Mesenteric fat pad (tissue), 1 donor: ENCODE results near the gene DCHS1. TPM values are rescaled to one million over a fixed set of nuclear protein-coding genes. Genes with fewer than 3 reads are reported as not detected.
"Not testable (repeated sequence)": the region's sequence is repeated elsewhere in the genome, so short reads cannot be mapped to it uniquely, and the experiment has no call there.

Experiments used
- DNase-seq: peaks from one replicate; pipeline ENCODE4 v3.0.0-alpha.2; 2020; ENCODE audit warnings: low spot score
- long read RNA-seq: library from polyadenylated mRNA; unstranded; transcript quantifications from one replicate; pipeline ENCODE4 v2.0.0, GENCODE V29; 2020
- total RNA-seq: library from RNA; stranded (reverse); fragmentation: NEBNext Ultra II Directional; extraction: Animal tissue kit (Norgen Biotek cat#: 25700); gene quantifications from one replicate; pipeline ENCODE4 v1.2.1, GENCODE V29; 2021
- donor health status: DM: yes; HTN: yes; CAD: no.

DCHS1 gene, protein sequence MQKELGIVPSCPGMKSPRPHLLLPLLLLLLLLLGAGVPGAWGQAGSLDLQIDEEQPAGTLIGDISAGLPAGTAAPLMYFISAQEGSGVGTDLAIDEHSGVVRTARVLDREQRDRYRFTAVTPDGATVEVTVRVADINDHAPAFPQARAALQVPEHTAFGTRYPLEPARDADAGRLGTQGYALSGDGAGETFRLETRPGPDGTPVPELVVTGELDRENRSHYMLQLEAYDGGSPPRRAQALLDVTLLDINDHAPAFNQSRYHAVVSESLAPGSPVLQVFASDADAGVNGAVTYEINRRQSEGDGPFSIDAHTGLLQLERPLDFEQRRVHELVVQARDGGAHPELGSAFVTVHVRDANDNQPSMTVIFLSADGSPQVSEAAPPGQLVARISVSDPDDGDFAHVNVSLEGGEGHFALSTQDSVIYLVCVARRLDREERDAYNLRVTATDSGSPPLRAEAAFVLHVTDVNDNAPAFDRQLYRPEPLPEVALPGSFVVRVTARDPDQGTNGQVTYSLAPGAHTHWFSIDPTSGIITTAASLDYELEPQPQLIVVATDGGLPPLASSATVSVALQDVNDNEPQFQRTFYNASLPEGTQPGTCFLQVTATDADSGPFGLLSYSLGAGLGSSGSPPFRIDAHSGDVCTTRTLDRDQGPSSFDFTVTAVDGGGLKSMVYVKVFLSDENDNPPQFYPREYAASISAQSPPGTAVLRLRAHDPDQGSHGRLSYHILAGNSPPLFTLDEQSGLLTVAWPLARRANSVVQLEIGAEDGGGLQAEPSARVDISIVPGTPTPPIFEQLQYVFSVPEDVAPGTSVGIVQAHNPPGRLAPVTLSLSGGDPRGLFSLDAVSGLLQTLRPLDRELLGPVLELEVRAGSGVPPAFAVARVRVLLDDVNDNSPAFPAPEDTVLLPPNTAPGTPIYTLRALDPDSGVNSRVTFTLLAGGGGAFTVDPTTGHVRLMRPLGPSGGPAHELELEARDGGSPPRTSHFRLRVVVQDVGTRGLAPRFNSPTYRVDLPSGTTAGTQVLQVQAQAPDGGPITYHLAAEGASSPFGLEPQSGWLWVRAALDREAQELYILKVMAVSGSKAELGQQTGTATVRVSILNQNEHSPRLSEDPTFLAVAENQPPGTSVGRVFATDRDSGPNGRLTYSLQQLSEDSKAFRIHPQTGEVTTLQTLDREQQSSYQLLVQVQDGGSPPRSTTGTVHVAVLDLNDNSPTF (N-terminal part only)
- 23.0 TPM for total RNA-seq
- long read RNA-seq, partial matches to known transcripts, result 13 of 24 reads
- long read RNA-seq, other reads (novel, unspliced or antisense), result 11 of 24 reads

DNA sequence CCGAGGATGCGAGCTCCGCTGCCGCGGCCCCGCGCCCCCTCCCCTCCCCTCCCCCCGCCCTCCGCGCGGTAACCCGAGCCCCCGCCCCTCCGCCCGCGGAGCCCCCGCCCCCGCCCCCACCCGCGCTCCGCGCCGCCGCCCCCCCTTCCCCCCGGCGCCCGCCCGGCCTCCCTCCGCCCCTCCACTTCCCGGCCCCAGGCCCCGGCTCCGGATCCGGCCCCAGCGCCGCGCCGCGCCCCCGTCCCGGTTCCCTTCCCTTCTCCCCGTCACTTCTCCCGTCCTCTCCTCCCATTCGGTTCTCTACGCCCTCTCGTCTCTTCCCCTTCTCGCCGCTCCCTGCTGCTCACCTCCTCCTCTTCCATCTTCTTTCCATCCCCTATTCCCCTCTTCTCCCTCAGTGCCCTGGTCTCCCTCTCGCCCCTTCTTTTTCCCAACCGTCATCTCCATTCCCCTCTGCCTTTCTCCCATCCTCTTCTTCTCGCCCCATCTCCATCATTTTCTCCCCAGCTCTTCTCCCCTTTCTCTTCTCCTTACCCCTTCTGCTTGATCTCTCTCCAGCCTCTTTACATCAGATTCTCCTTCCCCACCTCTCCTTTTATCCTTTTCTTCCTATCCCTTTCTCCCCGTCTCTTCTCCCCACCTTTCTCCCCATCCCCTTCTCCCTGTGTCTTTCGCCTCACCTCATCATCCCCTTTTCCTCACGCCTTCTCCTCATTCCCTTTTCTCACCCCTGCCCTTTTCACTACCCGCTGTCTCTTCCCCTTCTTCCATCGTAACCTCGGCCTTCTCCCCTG lies at the start of gene DCHS1:
TSS of gene DCHS1 (minus strand) at position 20 of the 794 bp plus-strand sequence. CDS start 14,196 bp downstream, outside the sequence.
- no peak for DNase-seq

DNA sequence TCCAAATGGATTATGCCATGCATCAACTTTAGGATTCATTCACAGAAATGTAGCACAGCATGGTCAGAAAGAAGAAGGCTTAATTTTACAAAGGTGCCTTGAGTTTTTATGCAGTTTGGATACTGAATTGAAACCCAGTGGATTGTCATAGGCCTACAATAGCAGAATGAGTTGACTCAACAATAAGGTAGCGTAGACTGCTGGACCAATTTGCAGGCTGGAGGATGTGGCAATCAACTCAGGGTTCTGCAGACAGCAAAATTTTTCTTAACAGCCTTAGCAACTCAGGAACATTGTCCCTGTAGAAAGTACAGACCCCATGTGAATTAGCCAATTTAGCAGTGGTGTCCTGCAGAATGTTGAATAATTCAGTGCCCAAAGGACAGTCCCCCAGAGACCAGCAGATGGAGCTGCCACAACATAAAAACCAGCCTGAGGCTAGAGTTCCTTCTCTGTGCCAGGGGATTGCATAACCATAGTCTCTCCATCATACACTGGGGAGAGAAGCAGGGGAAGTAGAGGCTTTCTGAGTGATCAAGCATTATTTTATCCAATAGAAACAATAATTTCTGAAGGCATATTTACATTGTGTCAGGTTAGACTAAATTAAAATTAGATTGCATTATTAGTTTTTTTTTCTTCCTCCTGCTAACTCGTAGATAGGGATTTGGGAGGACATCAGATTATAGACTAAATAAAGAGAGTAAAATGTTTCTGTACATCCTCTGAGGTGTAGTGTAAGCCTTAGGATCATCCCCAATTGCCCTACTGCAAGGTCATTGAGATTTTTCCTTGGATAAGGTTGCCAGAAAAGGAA lies 47.8 kb upstream of the DCHS1 start:
- DNase-seq, result no peak

DNA sequence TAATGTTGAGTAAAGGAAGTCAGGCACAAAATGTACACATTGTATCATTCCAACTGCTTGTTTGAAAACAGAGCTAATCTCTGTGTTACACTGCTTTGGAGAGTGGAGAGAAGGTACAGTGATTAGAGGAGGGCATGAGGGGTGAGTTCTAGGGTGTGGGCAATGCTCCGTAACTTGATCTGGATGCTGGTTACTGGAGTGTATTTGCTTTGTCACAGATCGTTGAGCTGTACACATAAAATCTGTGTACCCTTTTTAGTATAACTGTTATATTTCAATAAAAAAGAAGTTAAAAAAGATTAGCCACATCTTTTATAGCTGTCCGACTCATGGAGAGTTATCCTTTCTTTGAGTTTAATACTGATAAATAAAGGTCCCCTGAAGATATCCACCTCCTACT lies 46.3 kb upstream of the DCHS1 start:
- DNase-seq, result not testable (repeated sequence)

DNA sequence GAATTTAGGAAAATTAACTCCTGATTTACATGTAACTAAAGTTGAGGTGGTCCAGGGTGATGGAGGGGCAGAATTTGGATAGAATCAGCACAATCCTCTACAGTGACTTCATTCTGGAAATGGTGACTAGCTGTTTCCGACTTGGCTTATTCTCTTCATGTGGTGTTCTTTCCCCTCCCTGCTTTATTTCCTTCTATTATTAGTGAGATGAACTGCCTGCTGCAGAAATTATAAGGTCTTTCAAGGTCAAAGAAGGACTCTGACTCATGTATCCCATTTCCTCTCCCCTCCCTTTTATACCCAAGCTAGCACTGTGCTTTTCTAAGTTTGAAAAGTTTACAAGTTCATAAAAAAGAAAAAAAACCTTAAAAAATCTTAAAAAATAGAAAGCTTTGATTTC lies 39.8 kb upstream of the DCHS1 start:
- DNase-seq, result no peak

DNA sequence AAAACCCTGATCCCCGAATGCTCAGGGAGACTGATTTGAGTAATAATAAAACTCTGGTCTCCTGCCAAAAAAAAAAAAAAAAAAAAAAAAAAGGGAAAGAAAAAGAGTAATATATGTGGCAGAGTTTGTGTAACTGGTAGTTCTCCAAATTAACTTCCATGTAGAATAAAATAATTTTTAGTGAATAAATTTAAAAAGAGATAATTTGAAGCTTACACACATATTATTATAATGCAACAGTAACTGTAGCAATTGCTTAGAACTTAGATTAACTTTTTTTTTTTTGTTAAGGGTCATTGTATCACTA lies 38.6 kb upstream of the DCHS1 start:
- no peak for DNase-seq

DNA sequence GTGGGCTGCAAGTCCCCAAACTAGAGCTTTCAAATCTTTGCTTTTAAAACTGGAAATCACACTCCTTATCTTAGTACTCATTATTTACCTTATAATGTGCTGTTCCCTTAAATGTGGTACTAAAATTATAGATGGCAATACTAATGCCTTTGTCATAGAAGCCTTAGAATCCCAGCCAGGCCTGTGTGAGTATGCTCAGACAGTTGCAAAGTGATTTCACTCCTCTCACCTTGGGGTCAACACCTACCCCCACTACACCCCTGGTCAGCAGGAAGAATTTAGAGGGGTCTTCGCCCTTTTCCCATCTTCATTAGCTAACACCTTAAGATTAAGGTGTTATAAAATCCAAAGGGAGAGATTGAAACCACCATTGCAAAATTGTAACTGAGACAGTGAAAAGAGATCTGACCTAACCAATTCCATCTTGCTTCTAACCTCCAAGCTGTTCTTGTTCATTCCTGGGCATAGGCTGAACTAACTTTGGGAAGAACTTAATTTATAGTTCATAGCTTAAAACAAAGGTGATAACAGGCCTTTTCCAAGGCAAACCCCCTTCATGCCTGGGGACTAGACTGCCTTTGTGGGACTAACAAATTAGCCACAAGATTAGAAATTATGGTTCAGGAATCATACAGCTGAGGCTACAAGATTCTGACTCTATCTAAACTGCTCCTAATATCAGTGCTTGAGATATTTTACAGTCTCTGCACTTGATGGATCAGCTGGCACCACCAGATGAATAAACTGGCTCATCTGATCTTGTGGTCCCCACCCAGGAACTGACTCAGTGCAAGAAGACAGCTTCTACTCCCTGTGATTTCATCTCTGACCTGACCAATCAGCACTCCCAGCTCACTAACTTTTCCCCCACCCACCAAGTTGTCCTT lies 38.0 kb upstream of the DCHS1 start:
- no peak for DNase-seq

DNA sequence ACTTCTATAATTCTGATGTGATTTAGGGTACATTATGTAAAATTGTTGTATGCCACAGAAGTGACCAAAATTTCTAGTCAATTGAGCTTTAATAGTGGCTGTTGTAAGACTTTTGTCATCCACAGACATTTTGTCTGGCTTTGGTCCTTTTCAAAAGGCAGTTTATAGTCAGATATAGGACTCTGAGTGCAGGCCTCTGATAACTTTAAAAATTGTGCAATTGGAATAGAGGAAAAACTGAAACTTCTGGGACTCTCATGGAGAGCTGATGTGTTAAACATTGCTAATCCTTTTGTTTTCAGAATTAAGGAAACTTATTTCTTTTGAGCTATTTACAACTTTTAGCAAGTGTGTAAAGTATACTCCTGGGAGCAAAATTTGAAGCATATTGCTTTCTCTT lies 36.5 kb upstream of the DCHS1 start:
- no peak for DNase-seq

DNA sequence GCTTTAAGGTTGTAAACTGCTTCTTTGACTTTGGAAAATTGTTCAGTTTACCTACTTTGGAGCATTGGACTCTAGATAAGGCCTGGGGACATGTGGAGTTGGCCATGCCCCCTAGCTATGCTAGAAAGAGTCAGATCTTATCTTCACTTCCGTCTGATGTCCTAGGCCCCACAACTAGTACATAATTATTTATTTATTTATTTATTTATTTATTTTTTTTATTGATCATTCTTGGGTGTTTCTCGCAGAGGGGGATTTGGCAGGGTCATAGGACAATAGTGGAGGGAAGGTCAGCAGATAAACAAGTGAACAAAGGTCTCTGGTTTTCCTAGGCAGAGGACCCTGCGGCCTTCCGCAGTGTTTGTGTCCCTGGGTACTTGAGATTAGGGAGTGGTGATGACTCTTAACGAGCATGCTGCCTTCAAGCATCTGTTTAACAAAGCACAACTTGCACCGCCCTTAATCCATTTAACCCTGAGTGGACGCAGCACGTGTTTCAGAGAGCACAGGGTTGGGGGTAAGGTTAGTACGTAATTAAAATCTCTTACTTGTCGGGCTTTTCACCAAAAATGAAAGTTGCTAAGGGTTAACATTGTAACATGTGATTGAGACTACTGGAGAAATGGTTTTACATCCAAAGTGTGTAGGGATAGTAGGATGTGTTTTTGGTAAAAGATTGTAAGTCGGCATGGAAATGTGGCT lies 35.0 kb upstream of the DCHS1 start:
- DNase-seq, result not testable (repeated sequence)

DNA sequence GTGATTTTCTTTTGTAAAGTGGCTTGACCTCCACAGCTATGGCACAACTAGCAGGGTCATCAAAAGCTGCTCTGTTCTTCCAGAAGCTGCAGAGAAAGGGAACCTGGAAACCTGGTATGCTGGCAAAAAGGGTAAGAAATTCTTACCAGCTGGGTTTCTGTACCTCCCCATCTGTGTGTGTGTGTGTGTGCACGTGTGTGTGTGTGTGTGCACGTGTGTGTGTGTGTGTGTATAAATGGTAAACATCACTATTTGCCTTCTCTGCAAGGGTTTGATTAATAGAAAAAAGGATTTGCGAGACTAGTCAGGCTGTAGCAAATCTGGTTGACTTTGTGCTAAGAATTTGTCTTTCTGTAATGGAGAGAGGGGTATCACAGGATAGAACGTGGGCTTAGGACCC lies 32.3 kb upstream of the DCHS1 start:
- DNase-seq, result no peak

DNA sequence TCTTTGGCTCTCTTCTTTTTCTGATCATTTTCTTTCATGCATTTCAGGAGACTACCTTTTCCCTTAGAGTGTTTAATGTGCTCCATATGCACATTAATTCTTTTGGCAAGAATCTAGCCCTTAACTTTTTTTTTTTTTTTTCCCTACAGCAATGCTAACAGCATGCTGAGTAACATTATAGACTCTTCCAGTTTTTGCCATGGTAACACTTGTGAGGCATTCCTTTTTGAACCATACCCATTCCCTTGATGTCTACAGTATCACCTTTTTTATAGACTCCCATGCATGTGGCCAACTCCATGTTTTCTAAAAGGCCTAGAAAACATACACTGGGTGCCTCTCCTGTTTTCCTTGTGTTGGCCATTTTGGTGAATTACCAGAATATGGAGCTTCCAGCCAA lies 30.4 kb upstream of the DCHS1 start:
- no peak for DNase-seq

DNA sequence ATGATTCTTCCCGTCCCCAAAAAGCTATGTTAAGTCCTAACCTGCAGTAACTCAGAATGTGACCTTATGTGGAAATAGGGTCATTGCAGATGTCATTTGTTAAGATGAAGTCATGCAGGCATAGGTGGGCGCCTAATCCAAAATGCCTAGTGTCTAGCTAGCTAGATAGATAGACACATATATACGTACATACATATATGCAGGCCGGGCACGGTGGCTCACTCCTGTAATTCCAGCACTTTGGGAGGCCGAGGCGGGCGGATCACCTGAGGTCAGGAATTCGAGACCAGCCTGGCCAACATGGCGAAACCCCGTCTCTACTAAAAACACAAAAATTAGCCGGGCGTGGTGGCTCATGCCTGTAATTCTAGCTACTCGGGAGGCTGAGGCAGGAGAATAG lies 28.5 kb upstream of the DCHS1 start:
- not testable (repeated sequence) for DNase-seq

DNA sequence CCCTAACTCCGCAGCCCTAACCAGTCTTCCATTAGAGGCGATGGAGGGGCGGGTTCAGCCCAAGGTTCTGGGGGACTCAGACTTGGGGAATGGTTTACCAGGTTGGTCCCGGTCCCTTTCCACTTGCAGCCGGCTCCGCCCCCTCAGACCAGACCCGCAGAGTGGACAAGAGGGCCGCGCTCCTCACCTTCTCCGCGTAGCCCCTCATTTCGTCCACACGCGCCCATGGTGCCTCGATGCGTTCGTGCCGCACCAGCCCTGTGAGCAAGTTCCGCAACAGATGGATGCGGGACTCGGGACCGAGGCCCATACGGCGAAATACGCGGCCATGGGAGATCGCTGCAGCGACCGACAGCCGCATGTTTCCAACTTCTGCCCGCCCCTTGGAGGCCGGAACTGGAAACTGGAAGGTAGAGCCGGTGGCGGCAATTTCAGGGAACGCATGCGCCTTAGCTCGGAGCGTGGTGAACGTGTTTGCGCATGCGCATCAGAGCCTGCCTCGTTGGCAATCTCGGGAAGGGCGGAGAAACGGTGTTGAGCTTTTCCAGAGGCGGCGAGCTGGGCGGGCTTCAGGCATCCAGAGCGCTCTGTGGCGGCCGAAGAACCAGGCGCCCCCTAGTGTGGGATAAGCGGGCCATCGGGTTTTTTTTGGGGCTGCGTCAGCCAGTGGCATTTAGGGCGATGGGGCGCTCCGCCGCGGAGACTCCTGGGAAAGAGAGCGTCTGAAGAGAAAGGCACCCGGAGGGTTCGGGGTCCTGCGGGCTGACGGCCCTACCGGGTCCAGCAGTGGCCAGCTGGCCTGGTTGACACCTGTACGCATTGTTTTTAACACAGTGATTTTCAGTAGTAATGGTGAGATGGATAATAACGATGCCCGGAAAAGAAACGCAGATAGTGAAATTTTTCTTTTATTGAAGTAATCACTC lies 27.6 kb upstream of the DCHS1 start, which contains the start of gene MRPL17:
TSS of gene MRPL17 (minus strand) at position 405 of the 926 bp plus-strand sequence. CDS start at position 361, 44 bp downstream.
- DNase-seq, result peak; percentile 100

DNA sequence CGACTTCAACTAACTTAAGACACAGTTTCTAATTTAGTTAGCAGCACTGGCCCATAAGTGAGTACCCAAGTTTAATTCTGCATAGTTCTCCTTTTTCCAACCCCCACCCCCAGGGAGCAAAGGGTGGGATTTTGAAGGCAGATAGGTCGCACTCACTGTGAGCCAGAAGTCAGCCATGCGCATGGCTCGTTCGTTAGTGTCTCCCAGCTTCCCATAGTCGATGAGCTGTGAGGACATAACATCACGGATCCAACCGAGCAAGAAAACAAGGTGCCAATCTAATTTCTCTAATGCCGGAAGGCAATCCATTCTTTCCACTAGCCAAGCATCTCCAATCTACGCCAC lies 27.0 kb upstream of the DCHS1 start:
- DNase-seq, result no peak

DNA sequence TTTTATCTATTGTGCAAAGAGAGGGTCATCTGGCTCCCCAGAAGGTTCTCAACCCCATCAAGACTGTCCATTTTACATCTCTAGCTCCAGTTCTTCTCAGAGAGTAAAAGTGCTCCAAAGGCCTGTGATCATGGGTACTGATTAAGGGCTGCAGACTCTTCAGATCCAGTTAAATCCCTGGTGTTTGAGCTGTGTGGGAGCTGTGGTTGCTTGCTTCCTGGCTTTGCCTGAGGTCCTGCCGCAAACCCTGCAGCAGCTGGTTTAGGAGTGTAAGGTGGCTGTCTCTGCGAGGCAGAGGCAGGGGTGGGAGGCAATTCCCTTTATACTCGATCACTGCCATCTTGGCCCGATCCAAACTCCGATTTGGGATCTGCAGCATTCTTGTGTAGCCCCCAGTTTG lies 26.3 kb upstream of the DCHS1 start:
- DNase-seq, result no peak

DNA sequence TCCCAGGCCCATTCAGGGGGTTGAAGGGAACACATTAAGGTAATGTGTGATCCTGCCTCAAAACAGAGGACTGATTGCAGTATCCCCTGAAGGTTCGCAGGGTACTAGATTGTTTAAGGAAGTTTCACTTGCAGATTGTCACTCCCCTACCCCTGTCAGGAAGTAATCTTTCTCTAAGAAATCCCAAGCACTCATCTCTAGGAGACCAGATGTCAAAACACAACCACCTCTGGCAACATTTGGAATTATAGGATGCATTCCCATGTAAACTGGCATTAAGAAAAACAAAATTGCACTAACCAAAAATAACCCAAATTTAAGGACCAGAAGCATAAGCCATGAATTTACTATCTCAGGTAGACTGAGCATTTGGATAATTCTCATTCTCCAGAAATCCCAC lies 25.9 kb upstream of the DCHS1 start:
- DNase-seq, result no peak

DNA sequence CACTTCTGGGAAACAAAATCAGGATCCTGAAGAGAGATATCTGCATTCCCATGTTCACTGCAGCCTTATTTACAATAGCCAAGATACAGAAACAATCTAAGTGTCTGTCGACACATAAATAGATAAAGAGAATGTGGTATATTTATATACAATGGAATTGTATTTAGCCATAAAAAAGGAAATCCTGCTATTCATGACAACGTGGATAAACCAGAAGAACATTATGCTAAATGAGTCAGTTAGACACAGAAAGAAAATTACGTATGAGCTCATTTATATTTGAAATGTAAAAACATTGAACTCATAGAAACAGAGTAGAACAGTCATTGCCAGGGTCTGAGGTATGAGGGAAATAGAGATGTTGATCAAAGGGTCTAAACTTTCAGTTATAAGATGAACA lies 21.4 kb upstream of the DCHS1 start:
- no peak for DNase-seq

DNA sequence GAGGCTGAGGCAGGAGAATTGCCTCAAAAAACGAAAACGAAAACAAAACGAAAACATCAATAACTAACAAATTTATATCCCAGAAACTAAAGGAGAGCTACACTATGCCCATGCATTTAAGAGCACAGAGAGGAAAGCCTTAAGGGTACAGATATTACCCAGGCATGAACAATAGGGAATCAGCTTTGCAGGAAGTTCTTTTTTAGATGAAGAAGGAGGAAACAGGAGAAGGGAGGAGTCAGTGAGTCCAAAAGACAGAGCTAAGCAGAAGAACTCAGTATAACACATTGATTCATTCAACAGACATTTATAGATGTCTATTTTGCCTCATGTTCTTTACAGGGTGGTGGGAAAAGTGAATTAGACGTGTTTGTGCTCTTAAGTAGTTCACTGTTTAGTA lies 19.3 kb upstream of the DCHS1 start:
- DNase-seq, result no peak
